Caco-2 (cell line): ENCODE results near the gene ZBTB48. TPM values are rescaled to one million over a fixed set of nuclear protein-coding genes. Genes with fewer than 3 reads are reported as not detected.

ENCODE experiments used
- BruUV-seq: library from RNA; stranded (reverse); fragments of 400-500 nt; replicated peaks from 2 replicates; lab custom pipeline; 2021; lab: Mats Ljungman, UMichigan
- CTCF ChIA-PET: fragments of 300-600 bp; sonication (Branson Sonifier 250); formaldehyde crosslinking; loops from one replicate; lab custom pipeline; 2022; ENCODE audit warnings: antibody characterized with exemption; lab: Charles Lee
- POLR2A ChIA-PET: fragments of 300-600 bp; sonication (Branson Sonifier 250); formaldehyde crosslinking; loops from one replicate; lab custom pipeline; 2022; ENCODE audit warnings: antibody characterized with exemption; lab: Charles Lee
- DNase-seq, 2 experiments: peaks; one replicate each; pipeline versions ENCODE4 v3.0.0 to v3.0.0-alpha.2; 2020 to 2022
- H3K27me3 ChIP-seq: replicated peaks from 2 replicates; pipeline ENCODE4 v1.6.0; 2011; ENCODE audit warnings: low read length; ENCODE audit not compliant: control insufficient read depth, insufficient read depth
- H3K36me3 ChIP-seq: 2 replicates; pipeline ENCODE4 v1.5.1; 2011; ENCODE audit warnings: low read length; ENCODE audit not compliant: control insufficient read depth, insufficient read depth
- H3K4me1 ChIP-seq: fragments of 250-450 bp; sonication (Bioruptor Pico); 2 replicates; pipeline ENCODE4 v1.5.1; 2020; ENCODE audit warnings: mild to moderate bottlenecking
- H3K4me3 ChIP-seq: 2 replicates; pipeline ENCODE4 v1.5.1; 2011; ENCODE audit warnings: low read depth, mild to moderate bottlenecking, control low read depth, low read length
- H3K9me3 ChIP-seq: fragments of 250-450 bp; sonication (Bioruptor Pico); 2 replicates; pipeline ENCODE4 v1.5.1; 2020; ENCODE audit warnings: mild to moderate bottlenecking, moderate library complexity
- H3K27ac Mint-ChIP-seq: one replicate; pipeline ENCODE4 v1.8.0; 2022; ENCODE audit warnings: mixed read lengths; ENCODE audit not compliant: unreplicated experiment
- H3K27me3 Mint-ChIP-seq: one replicate; pipeline ENCODE4 v1.8.0; 2022; ENCODE audit warnings: mixed read lengths; ENCODE audit not compliant: insufficient read depth, unreplicated experiment
- H3K36me3 Mint-ChIP-seq: one replicate; pipeline ENCODE4 v1.8.0; 2022; ENCODE audit warnings: mild to moderate bottlenecking, mixed read lengths; ENCODE audit not compliant: insufficient read depth, unreplicated experiment
- H3K4me1 Mint-ChIP-seq: one replicate; pipeline ENCODE4 v1.8.0; 2022; ENCODE audit warnings: low read depth, mixed read lengths; ENCODE audit not compliant: unreplicated experiment
- H3K4me3 Mint-ChIP-seq: one replicate; pipeline ENCODE4 v1.8.0; 2022; ENCODE audit warnings: mild to moderate bottlenecking, moderate library complexity, mixed read lengths; ENCODE audit not compliant: unreplicated experiment
- H3K9me3 Mint-ChIP-seq: one replicate; pipeline ENCODE4 v1.8.0; 2022; ENCODE audit warnings: mixed read lengths; ENCODE audit not compliant: unreplicated experiment
- intact Hi-C: fragments of 100-400 bp; cut with micrococcal nuclease; formaldehyde crosslinking; loops from one replicate; pipeline ENCODE4 v1.10.0; 2022; ENCODE audit not compliant: unreplicated experiment
- total RNA-seq: library from RNA; stranded (reverse); gene quantifications from 2 replicates; pipeline ENCODE4 v1.2.3, GENCODE V29; 2022
- TF ChIP-seq, protein P1 (sequence below), 2 experiments: fragments of 200-600 bp in 1 of 2; IDR thresholded peaks; 1 replicate in 1 of 2; 2 replicates in 1 of 2; pipeline versions ENCODE4 v1.5.1 to v1.8.0; 2011 to 2022; ENCODE audit warnings: antibody characterized with exemption in 1 of 2, control low read depth in 1 of 2, inconsistent platforms in 1 of 2, low read depth in 1 of 2, low read length in 1 of 2, mild to moderate bottlenecking in 1 of 2, moderate library complexity in 1 of 2; ENCODE audit not compliant: insufficient read depth in 1 of 2, severe bottlenecking in 1 of 2, unreplicated experiment in 1 of 2

The ZBTB48 gene
- total RNA-seq, 1 experiment from 2014 or later: 22.5 TPM

DNA sequence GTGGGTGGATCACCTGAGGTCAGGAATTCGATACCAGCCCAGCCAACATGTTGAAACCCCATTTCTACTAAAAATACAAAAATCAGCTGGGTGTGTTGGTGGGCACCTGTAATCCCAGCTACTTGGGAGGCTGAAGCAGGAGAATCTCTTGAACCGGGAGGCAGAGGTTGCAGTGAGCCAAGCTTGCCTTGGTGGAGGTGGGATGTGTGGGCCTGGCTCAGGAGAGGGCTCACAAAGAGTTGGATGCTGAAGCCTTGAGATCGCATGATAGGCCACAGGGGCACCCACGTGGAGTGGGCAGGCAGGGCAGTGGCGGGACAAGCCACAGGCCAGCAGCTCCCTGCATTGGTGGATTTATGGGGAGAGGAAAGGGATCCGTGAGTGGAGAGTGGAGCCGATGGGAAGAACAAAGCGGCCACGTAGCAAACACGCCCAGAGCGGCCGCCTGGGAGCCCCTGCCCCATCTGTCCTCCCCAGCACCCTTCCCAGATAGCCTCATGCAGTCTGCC, 49.2 kb downstream of the ZBTB48 start:
- POLR2A ChIA-PET: no interaction called here
- H3K36me3 Mint-ChIP-seq: peaks cover 35% of the 10 kb centered on the region
- no peaks in the 10 kb centered on the region for H3K27me3 Mint-ChIP-seq

DNA sequence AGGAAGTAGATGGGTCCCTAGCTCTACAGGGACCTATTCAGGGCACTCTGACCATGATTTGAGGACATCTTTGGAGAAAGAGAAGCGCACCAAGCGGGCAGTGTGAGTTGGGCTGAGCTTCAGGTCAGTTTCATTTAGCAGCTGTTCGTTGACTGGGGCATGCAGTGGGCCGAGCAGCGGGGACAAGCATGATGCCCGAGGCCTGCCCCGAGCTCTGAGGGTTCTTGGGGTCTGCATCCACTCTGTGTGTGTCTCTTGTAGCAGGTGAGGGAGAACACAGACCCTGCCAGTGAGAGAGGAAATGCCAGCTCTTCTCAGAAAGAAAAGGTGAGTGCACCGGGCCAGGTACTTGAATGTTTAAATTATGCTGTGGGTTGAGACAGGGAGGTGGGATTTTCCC, 50.2 kb downstream of the ZBTB48 start:
- no peaks in the 10 kb centered on the region for H3K9me3 Mint-ChIP-seq
- no peaks in the 10 kb centered on the region for H3K27me3 Mint-ChIP-seq
- intact Hi-C loops: no loop called here
- no peaks in the 10 kb centered on the region for H3K4me1 Mint-ChIP-seq
- Histone ChIP-seq H3K4me1 (no peaks in the 10 kb centered on the region), H3K36me3 (no peaks in the 10 kb centered on the region; the same call in none of the 2 replicates), H3K9me3 (no peaks in the 10 kb centered on the region), H3K27me3 (no peaks in the 10 kb centered on the region), H3K4me3 (no peak overlapping the region)
- peaks cover 31% of the 10 kb centered on the region for H3K36me3 Mint-ChIP-seq
- CTCF ChIA-PET: interaction anchor here (0.5 kb wide), 1 partner anchor 16 kb away, joined by 4 read pairs; the partner anchor contains the start of gene PHF13
- no TSS peak for BruUV-seq
- no peak overlapping the region for H3K27ac Mint-ChIP-seq
- H3K4me3 Mint-ChIP-seq: no peak overlapping the region
- TF ChIP-seq, protein P1, sequence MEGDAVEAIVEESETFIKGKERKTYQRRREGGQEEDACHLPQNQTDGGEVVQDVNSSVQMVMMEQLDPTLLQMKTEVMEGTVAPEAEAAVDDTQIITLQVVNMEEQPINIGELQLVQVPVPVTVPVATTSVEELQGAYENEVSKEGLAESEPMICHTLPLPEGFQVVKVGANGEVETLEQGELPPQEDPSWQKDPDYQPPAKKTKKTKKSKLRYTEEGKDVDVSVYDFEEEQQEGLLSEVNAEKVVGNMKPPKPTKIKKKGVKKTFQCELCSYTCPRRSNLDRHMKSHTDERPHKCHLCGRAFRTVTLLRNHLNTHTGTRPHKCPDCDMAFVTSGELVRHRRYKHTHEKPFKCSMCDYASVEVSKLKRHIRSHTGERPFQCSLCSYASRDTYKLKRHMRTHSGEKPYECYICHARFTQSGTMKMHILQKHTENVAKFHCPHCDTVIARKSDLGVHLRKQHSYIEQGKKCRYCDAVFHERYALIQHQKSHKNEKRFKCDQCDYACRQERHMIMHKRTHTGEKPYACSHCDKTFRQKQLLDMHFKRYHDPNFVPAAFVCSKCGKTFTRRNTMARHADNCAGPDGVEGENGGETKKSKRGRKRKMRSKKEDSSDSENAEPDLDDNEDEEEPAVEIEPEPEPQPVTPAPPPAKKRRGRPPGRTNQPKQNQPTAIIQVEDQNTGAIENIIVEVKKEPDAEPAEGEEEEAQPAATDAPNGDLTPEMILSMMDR (IDR thresholded peaks at IDR 0.05; ENCODE audit: insufficient read depth in 1 of 2, low read depth in 1 of 2, low read length in 1 of 2, severe bottlenecking in 1 of 2, unreplicated experiment in 1 of 2): no peak
- no peak for DNase-seq
- POLR2A ChIA-PET: no interaction called here

More for the DNA sequence above, 49.2 kb downstream of the ZBTB48 start:
- CTCF ChIA-PET: no interaction called here
- H3K4me3 Mint-ChIP-seq: no peak overlapping the region
- Histone ChIP-seq H3K36me3 (no peaks in the 10 kb centered on the region; the same call in none of the 2 replicates), H3K27me3 (no peaks in the 10 kb centered on the region), H3K4me1 (no peaks in the 10 kb centered on the region), H3K4me3 (no peak overlapping the region), H3K9me3 (no peaks in the 10 kb centered on the region)
- no peak for DNase-seq
- no peaks in the 10 kb centered on the region for H3K9me3 Mint-ChIP-seq
- intact Hi-C loops: no loop called here
- BruUV-seq: no TSS peak
- no peak overlapping the region for H3K27ac Mint-ChIP-seq
- H3K4me1 Mint-ChIP-seq: no peaks in the 10 kb centered on the region
- TF ChIP-seq, protein P1 (IDR thresholded peaks at IDR 0.05; ENCODE audit: insufficient read depth in 1 of 2, low read depth in 1 of 2, low read length in 1 of 2, severe bottlenecking in 1 of 2, unreplicated experiment in 1 of 2): no peak

DNA sequence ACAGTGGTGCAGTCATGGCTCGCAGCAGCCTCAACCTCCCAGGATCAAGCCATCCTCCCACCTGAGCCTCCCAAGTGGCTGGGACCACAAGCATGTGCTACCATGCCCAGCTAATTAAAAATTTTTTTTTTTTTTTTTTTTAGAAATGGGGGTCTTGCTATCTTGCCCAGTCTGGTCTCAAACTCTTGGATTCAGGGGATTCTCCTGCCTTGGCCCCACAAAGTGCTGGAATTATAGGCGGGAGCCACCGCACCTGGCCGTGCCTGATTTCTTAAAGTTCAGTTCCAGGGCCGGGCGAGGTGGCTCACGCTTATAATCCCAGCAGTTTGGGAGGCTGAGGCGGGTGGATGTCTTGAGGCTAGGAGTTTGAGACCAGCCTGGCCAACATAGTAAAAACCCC, 51.3 kb downstream of the ZBTB48 start:
- peaks cover 22% of the 10 kb centered on the region for H3K36me3 Mint-ChIP-seq

More for the DNA sequence above, 51.3 kb downstream of the ZBTB48 start:
- TF ChIP-seq, protein P1 (IDR thresholded peaks at IDR 0.05; ENCODE audit: insufficient read depth in 1 of 2, low read depth in 1 of 2, low read length in 1 of 2, severe bottlenecking in 1 of 2, unreplicated experiment in 1 of 2): no peak
- CTCF ChIA-PET: no interaction called here
- Mint-ChIP-seq H3K27me3 (no peaks in the 10 kb centered on the region), H3K4me3 (no peak overlapping the region), H3K27ac (no peak overlapping the region), H3K9me3 (no peaks in the 10 kb centered on the region), H3K4me1 (no peaks in the 10 kb centered on the region)
- no TSS peak for BruUV-seq
- no peaks in the 10 kb centered on the region for H3K27me3 ChIP-seq
- intact Hi-C loops: no loop called here
- no peaks in the 10 kb centered on the region; the same call in none of the 2 replicates for H3K36me3 ChIP-seq
- no peak overlapping the region for H3K4me3 ChIP-seq
- H3K9me3 ChIP-seq: no peaks in the 10 kb centered on the region
- POLR2A ChIA-PET: no interaction called here
- no peaks in the 10 kb centered on the region for H3K4me1 ChIP-seq
- DNase-seq: no peak
